WTC11 (cell line): ENCODE results near the gene NELL1.

Experiments
- ATF1 ChIP-seq: sonication (generic); formaldehyde crosslinking; IDR thresholded peaks from 2 replicates; pipeline ENCODE4 v1.8.1; 2023; ENCODE audit warnings: mild to moderate bottlenecking, moderate library complexity, missing genetic modification reagents
- ATF3 ChIP-seq: sonication (generic); formaldehyde crosslinking; conservative IDR thresholded peaks from 2 replicates; pipeline ENCODE4 v1.8.1; 2022; ENCODE audit warnings: mild to moderate bottlenecking, missing genetic modification reagents
- CTCF ChIP-seq: fragments of 200-600 bp; IDR thresholded peaks from 2 replicates; pipeline ENCODE4 v1.8.0; 2022; ENCODE audit warnings: antibody characterized with exemption
- MXD4 ChIP-seq: fragments of 250-450 bp; sonication (Bioruptor Pico); IDR thresholded peaks from 2 replicates; pipeline ENCODE4 v1.8.0; 2021; ENCODE audit warnings: mild to moderate bottlenecking, moderate library complexity, borderline replicate concordance
- NFE2L1 ChIP-seq: sonication (generic); formaldehyde crosslinking; IDR thresholded peaks from 2 replicates; pipeline ENCODE4 v1.8.1; 2023; ENCODE audit warnings: missing genetic modification reagents
- TEAD4 ChIP-seq: sonication (generic); formaldehyde crosslinking; IDR thresholded peaks from 2 replicates; pipeline ENCODE4 v1.8.0; 2022; ENCODE audit warnings: mild to moderate bottlenecking, missing genetic modification reagents
- ZNF138 ChIP-seq: sonication (generic); formaldehyde crosslinking; conservative IDR thresholded peaks from 2 replicates; pipeline ENCODE4 v1.8.1; 2022; ENCODE audit warnings: mild to moderate bottlenecking, moderate library complexity, missing genetic modification reagents
- TF ChIP-seq, protein P1 (sequence below): sonication (generic); formaldehyde crosslinking; IDR thresholded peaks from 2 replicates; pipeline ENCODE4 v1.8.1; 2022; ENCODE audit warnings: missing genetic modification reagents, borderline replicate concordance
- TF ChIP-seq, protein P2 (sequence below): sonication (generic); formaldehyde crosslinking; IDR thresholded peaks from 2 replicates; pipeline ENCODE4 v1.8.1; 2023; ENCODE audit warnings: mild to moderate bottlenecking, missing genetic modification reagents
- TF ChIP-seq, protein P3 (sequence below): sonication (generic); formaldehyde crosslinking; IDR thresholded peaks from 2 replicates; pipeline ENCODE4 v1.8.1; 2023; ENCODE audit warnings: mild to moderate bottlenecking, missing genetic modification reagents

DNA sequence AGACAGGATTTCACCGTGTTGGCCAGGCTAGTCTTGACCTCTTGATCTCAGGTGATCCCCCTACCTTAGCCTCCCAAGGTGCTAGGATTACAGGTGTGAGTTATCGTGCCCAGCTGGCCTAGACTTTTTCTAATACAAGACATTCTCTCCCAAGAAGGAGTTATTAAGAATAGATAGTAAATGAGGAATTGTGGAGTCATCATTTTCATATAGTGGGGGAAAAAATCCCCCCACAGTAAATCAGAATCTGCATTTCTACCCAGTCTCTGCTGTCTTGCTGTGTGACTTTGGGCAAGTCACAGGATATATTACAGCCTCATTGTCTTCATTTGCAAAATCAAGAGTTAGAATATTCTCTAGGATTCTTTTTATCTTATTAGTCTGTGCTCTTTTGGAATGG is 48.4 kb upstream of the NELL1 start:
- TF ChIP-seq, protein P1, sequence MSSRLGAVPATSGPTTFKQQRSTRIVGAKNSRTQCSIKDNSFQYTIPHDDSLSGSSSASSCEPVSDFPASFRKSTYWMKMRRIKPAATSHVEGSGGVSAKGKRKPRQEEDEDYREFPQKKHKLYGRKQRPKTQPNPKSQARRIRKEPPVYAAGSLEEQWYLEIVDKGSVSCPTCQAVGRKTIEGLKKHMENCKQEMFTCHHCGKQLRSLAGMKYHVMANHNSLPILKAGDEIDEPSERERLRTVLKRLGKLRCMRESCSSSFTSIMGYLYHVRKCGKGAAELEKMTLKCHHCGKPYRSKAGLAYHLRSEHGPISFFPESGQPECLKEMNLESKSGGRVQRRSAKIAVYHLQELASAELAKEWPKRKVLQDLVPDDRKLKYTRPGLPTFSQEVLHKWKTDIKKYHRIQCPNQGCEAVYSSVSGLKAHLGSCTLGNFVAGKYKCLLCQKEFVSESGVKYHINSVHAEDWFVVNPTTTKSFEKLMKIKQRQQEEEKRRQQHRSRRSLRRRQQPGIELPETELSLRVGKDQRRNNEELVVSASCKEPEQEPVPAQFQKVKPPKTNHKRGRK (CRISPR knock-in tag) = no peak
- no peak for TF ChIP-seq CTCF
- TF ChIP-seq ATF1 (CRISPR knock-in tag) = no peak
- no peak for TF ChIP-seq TEAD4
- TF ChIP-seq, protein P2, sequence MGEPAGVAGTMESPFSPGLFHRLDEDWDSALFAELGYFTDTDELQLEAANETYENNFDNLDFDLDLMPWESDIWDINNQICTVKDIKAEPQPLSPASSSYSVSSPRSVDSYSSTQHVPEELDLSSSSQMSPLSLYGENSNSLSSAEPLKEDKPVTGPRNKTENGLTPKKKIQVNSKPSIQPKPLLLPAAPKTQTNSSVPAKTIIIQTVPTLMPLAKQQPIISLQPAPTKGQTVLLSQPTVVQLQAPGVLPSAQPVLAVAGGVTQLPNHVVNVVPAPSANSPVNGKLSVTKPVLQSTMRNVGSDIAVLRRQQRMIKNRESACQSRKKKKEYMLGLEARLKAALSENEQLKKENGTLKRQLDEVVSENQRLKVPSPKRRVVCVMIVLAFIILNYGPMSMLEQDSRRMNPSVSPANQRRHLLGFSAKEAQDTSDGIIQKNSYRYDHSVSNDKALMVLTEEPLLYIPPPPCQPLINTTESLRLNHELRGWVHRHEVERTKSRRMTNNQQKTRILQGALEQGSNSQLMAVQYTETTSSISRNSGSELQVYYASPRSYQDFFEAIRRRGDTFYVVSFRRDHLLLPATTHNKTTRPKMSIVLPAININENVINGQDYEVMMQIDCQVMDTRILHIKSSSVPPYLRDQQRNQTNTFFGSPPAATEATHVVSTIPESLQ (CRISPR knock-in tag) = no peak
- TF ChIP-seq MXD4 = no peak
- TF ChIP-seq, protein P3, sequence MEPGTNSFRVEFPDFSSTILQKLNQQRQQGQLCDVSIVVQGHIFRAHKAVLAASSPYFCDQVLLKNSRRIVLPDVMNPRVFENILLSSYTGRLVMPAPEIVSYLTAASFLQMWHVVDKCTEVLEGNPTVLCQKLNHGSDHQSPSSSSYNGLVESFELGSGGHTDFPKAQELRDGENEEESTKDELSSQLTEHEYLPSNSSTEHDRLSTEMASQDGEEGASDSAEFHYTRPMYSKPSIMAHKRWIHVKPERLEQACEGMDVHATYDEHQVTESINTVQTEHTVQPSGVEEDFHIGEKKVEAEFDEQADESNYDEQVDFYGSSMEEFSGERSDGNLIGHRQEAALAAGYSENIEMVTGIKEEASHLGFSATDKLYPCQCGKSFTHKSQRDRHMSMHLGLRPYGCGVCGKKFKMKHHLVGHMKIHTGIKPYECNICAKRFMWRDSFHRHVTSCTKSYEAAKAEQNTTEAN (CRISPR knock-in tag) = no peak
- no peak for TF ChIP-seq ATF3 (CRISPR knock-in tag)
- no peak for TF ChIP-seq ZNF138
- TF ChIP-seq NFE2L1 (CRISPR knock-in tag) = no peak
